Neural cell (in vitro differentiated cells): ENCODE results near the gene MUS81. TPM values are rescaled to one million over a fixed set of nuclear protein-coding genes. Genes with fewer than 3 reads are reported as not detected.
A peak's percentile ranks its signal among the peaks of the same experiment; 100 is the strongest.

Source experiments
- H2AFZ ChIP-seq: fragments of 200-600, 300-800 bp; sonication (generic), shearing (Covaris generic); 2 replicates; pipeline ENCODE4 v1.6.0; 2014; ENCODE audit warnings: low read depth, mild to moderate bottlenecking, antibody characterized with exemption, low read length, moderate library complexity
- H3F3A ChIP-seq: fragments of 200-600 bp; shearing (Covaris generic); 2 replicates; pipeline ENCODE4 v1.6.1; 2016; ENCODE audit warnings: mild to moderate bottlenecking, moderate library complexity, mixed read lengths, antibody characterized with exemption, low read length; ENCODE audit not compliant: insufficient read depth, poor library complexity, severe bottlenecking
- H3K27ac ChIP-seq: fragments of 200-600, 300-800 bp; sonication (generic), shearing (Covaris generic); 2 replicates; pipeline ENCODE4 v1.5.1; 2014; ENCODE audit warnings: mild to moderate bottlenecking, low read length, moderate library complexity
- H3K27me3 ChIP-seq: fragments of 300-800, 200-600 bp; sonication (generic), shearing (Covaris generic); 2 replicates; pipeline ENCODE4 v1.6.0; 2014; ENCODE audit warnings: mild to moderate bottlenecking, low read depth, low read length, moderate library complexity; ENCODE audit not compliant: insufficient read depth
- H3K36me3 ChIP-seq: fragments of 300-800, 200-600 bp; sonication (generic), shearing (Covaris generic); 2 replicates; pipeline ENCODE4 v1.5.1; 2014; ENCODE audit warnings: mild to moderate bottlenecking, antibody characterized with exemption, low read length, moderate library complexity; ENCODE audit not compliant: insufficient read depth
- H3K4me2 ChIP-seq: fragments of 300-800, 200-600 bp; sonication (generic), shearing (Covaris generic); 2 replicates; pipeline ENCODE4 v1.6.0; 2014; ENCODE audit warnings: mild to moderate bottlenecking, low read length
- H3K4me3 ChIP-seq: fragments of 300-800, 200-600 bp; sonication (generic), shearing (Covaris generic); 2 replicates; pipeline ENCODE4 v1.5.1; 2014; ENCODE audit warnings: mild to moderate bottlenecking, low read length, moderate library complexity
- H3K79me2 ChIP-seq: fragments of 200-600 bp; shearing (Covaris generic); replicated peaks from 2 replicates; pipeline ENCODE4 v1.6.0; 2014; ENCODE audit warnings: mild to moderate bottlenecking, low read length, moderate library complexity; ENCODE audit not compliant: insufficient read depth
- H3K9ac ChIP-seq: fragments of 300-800, 200-600 bp; sonication (generic), shearing (Covaris generic); 2 replicates; pipeline ENCODE4 v1.6.1; 2016; ENCODE audit warnings: mild to moderate bottlenecking, low read length, mixed read lengths
- H3K9me2 ChIP-seq: fragments of 200-600 bp; shearing (Covaris generic); 2 replicates; pipeline ENCODE4 v1.6.1; 2016; ENCODE audit warnings: mild to moderate bottlenecking, low read length, mixed read lengths; ENCODE audit not compliant: insufficient read depth
- H3K9me3 ChIP-seq: fragments of 200-600, 300-800 bp; sonication (generic), shearing (Covaris generic); 2 replicates; pipeline ENCODE4 v1.6.1; 2016; ENCODE audit warnings: mild to moderate bottlenecking, mixed run types, low read length, moderate library complexity, mixed read lengths
- H4K20me1 ChIP-seq: fragments of 200-600 bp; shearing (Covaris generic); 2 replicates; pipeline ENCODE4 v1.6.1; 2016; ENCODE audit warnings: mild to moderate bottlenecking, mixed run types; ENCODE audit not compliant: insufficient read depth
- EP300 ChIP-seq: fragments of 450-650 bp; conservative IDR thresholded peaks from 2 replicates; pipeline ENCODE4 v1.6.1; 2014; ENCODE audit warnings: antibody characterized with exemption, mild to moderate bottlenecking, moderate library complexity; ENCODE audit not compliant: poor library complexity, severe bottlenecking
- EZH2 ChIP-seq: fragments of 200-600, 300-800 bp; shearing (Covaris generic), sonication (generic); IDR thresholded peaks from 2 replicates; pipeline ENCODE4 v1.6.1; 2014; ENCODE audit warnings: antibody characterized with exemption, low read length, borderline replicate concordance, mild to moderate bottlenecking; ENCODE audit not compliant: insufficient read depth, poor library complexity, severe bottlenecking
- MXI1 ChIP-seq: fragments of 450-650 bp; conservative IDR thresholded peaks from 2 replicates; pipeline ENCODE4 v1.6.1; 2014; ENCODE audit warnings: antibody characterized with exemption, mild to moderate bottlenecking; ENCODE audit not compliant: poor library complexity, severe bottlenecking
- POLR2AphosphoS5 ChIP-seq: IDR thresholded peaks from 2 replicates; pipeline ENCODE4 v1.6.1; 2012
- SMC3 ChIP-seq: fragments of 450-650 bp; conservative IDR thresholded peaks from 2 replicates; pipeline ENCODE4 v1.6.1; 2014; ENCODE audit warnings: antibody characterized with exemption, mild to moderate bottlenecking, moderate library complexity; ENCODE audit not compliant: poor library complexity
- polyA plus RNA-seq: library from polyadenylated mRNA; depleted of rRNA; stranded (reverse); fragments of >200 nt; gene quantifications from 2 replicates; pipeline ENCODE4 v1.2.3, GENCODE V29; 2014
- TF ChIP-seq, protein P1 (sequence below): IDR thresholded peaks from 2 replicates; pipeline ENCODE4 v1.6.1; 2012; ENCODE audit warnings: borderline replicate concordance

Gene MUS81
- polyA plus RNA-seq, 1 donor from 2014 or later = 183 TPM

DNA sequence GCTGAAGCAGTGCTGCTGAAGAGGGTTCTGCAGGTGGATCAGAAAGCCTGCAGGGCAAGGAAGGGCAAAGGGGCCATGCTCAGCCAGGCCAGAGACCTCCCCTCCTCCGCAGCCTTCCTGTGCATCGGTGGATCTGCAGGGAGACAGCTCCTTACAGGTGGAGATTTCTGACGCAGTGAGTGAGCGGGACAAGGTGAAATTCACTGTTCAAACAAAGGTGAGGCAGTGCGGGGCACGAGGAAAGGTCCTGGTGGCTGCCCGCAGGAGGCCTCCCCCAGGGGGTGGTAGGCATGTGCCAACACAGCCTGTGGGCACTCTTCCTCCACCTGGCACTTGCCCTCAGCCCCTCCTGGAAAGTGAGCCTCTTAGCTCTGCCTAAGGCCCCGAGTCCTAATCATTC lies 10.9 kb upstream of the MUS81 start:
- Histone ChIP-seq H4K20me1 (peaks cover 17% of the 10 kb centered on the region), H3K79me2 (peaks cover 6% of the 10 kb centered on the region), H3K9me3 (no peaks in the 10 kb centered on the region), H3K4me2 (no peak overlapping the region), H3K27me3 (no peaks in the 10 kb centered on the region), H3F3A (no peaks in the 10 kb centered on the region), H2AFZ (no peak overlapping the region), H3K9ac (no peak overlapping the region), H3K36me3 (peaks cover 5% of the 10 kb centered on the region), H3K9me2 (no peaks in the 10 kb centered on the region), H3K4me3 (no peak overlapping the region), H3K27ac (no peak overlapping the region)
- TF ChIP-seq MXI1 (no peak), POLR2AphosphoS5 (peak; percentile 17), SMC3 (no peak), EZH2 (no peak), EP300 (no peak)

DNA sequence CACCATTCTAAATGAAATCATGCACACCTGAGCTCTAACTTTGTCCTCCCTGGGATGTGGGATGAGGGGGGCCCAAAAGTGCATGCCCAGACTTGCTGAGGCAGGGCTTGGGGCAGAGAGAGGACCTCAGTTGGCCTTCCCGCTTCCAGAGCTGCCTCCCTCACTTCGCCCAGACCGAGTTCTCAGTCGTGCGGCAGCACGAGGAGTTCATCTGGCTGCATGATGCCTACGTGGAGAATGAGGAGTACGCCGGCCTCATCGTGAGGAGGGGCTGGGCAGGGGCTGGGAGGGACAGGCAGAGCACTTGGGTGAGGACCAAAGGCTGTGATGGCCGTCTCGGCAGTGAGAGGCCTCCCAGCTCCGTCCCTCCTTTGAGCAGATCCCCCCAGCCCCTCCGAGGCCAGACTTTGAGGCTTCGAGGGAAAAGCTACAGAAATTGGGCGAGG lies 10.4 kb upstream of the MUS81 start:
- Histone ChIP-seq H3F3A (no peaks in the 10 kb centered on the region), H3K27ac (no peak overlapping the region), H3K4me3 (no peak overlapping the region), H2AFZ (no peak overlapping the region), H3K79me2 (peaks cover 10% of the 10 kb centered on the region), H4K20me1 (peaks cover 22% of the 10 kb centered on the region), H3K36me3 (peaks cover 5% of the 10 kb centered on the region), H3K4me2 (no peak overlapping the region), H3K27me3 (no peaks in the 10 kb centered on the region), H3K9me2 (no peaks in the 10 kb centered on the region), H3K9me3 (no peaks in the 10 kb centered on the region), H3K9ac (no peak overlapping the region)
- TF ChIP-seq, protein P1, sequence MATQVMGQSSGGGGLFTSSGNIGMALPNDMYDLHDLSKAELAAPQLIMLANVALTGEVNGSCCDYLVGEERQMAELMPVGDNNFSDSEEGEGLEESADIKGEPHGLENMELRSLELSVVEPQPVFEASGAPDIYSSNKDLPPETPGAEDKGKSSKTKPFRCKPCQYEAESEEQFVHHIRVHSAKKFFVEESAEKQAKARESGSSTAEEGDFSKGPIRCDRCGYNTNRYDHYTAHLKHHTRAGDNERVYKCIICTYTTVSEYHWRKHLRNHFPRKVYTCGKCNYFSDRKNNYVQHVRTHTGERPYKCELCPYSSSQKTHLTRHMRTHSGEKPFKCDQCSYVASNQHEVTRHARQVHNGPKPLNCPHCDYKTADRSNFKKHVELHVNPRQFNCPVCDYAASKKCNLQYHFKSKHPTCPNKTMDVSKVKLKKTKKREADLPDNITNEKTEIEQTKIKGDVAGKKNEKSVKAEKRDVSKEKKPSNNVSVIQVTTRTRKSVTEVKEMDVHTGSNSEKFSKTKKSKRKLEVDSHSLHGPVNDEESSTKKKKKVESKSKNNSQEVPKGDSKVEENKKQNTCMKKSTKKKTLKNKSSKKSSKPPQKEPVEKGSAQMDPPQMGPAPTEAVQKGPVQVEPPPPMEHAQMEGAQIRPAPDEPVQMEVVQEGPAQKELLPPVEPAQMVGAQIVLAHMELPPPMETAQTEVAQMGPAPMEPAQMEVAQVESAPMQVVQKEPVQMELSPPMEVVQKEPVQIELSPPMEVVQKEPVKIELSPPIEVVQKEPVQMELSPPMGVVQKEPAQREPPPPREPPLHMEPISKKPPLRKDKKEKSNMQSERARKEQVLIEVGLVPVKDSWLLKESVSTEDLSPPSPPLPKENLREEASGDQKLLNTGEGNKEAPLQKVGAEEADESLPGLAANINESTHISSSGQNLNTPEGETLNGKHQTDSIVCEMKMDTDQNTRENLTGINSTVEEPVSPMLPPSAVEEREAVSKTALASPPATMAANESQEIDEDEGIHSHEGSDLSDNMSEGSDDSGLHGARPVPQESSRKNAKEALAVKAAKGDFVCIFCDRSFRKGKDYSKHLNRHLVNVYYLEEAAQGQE = no peak
- TF ChIP-seq POLR2AphosphoS5 (peak; percentile 7), SMC3 (no peak), EZH2 (no peak), EP300 (no peak)

DNA sequence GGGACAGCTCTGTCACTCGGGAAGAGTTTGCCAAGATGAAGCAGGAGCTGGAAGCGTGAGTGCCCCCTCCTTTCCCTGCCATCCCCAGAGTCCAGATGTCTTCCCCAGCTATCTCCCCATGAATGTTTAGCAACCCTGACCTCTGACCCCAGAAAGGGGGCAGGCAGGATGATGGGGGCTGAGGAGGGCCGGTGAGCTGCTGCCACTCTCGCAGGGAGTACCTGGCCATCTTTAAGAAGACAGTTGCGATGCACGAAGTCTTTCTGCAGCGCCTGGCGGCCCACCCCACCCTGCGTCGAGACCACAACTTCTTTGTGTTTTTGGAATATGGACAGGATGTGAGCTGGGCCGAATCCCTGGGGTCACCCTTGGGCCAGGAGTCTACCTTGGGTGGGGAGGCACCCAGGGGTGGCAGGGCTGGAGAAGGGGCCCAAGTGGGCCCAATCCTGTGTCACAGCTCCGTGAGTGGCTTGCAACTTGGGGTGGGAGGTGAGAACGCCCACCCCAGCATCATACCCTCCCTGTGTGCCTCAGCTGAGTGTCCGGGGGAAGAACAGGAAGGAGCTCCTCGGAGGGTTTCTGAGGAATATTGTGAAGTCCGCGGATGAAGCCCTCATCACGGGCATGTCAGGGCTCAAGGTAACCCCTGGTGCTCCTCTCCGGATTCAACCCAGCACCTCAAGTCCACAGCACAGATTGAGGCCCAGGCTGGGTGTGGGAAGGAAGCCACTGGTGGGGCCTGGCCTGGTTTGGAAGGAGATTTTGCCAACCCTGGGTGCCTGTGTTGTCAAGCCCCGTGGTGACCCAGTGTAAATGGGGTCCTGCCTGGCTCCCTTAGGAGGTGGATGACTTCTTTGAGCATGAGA lies 9.8 kb upstream of the MUS81 start:
- peak; percentile 1 for TF ChIP-seq POLR2AphosphoS5
- no peak for TF ChIP-seq MXI1
- Histone ChIP-seq H3K4me3 (no peak overlapping the region), H3K9me2 (no peaks in the 10 kb centered on the region), H3F3A (no peaks in the 10 kb centered on the region), H3K27me3 (no peaks in the 10 kb centered on the region), H3K36me3 (peaks cover 5% of the 10 kb centered on the region), H4K20me1 (peaks cover 28% of the 10 kb centered on the region), H3K79me2 (peaks cover 17% of the 10 kb centered on the region), H2AFZ (no peak overlapping the region), H3K27ac (no peak overlapping the region), H3K4me2 (no peak overlapping the region), H3K9ac (no peak overlapping the region), H3K9me3 (no peaks in the 10 kb centered on the region)
